ENCODE results near the gene INPP5E.

INPP5E gene

GRCh38 chr9:136385015-136385414, 54.6 kb downstream of the INPP5E start:
- DNase-seq (ENCODE audit: low read depth in 2 of 2), result no peak

- DNase-seq (ENCODE audit: low read depth in 2 of 2), result no peak
These were observed 56.2 kb downstream of the INPP5E start for GRCh38 chr9:136383436-136383835.

- no peak for DNase-seq (ENCODE audit: low read depth in 2 of 2)
These were observed 57.6 kb downstream of the INPP5E start for GRCh38 chr9:136381966-136382513.

GRCh38 chr9:136381311-136381710, 58.3 kb downstream of the INPP5E start:
- DNase-seq (ENCODE audit: low read depth in 2 of 2), result no peak

GRCh38 chr9:136380381-136380780, 59.3 kb downstream of the INPP5E start:
- DNase-seq (ENCODE audit: low read depth in 2 of 2), result no peak

GRCh38 chr9:136379891-136380290, 59.8 kb downstream of the INPP5E start:
- no peak for DNase-seq (ENCODE audit: low read depth in 2 of 2)

GRCh38 chr9:136379401-136379800, 60.2 kb downstream of the INPP5E start:
- no peak for DNase-seq (ENCODE audit: low read depth in 2 of 2)

GRCh38 chr9:136379003-136379287, 60.7 kb downstream of the INPP5E start:
- DNase-seq (ENCODE audit: low read depth in 2 of 2), result no peak
